Spinal cord (tissue), 10 donors: Measurements from ENCODE around the gene TMEM239. TPM values are rescaled to one million over a fixed set of nuclear protein-coding genes. Genes with fewer than 3 reads are reported as not detected.

Experiments used
- DNase-seq, 6 donors: peaks; one replicate each; pipeline versions ENCODE4 v3.0.0 to v3.0.0-alpha.2; 2013 to 2015; ENCODE audit warnings: low spot score in 6 of 6, low read depth in 4 of 6
- H3K27ac ChIP-seq: one replicate; pipeline ENCODE4 v1.5.1; 2013; ENCODE audit warnings: low read depth, low read length, control low read depth
- H3K27me3 ChIP-seq: one replicate; pipeline ENCODE4 v1.6.1; 2013; ENCODE audit warnings: low read length; ENCODE audit not compliant: control insufficient read depth, insufficient read depth
- H3K36me3 ChIP-seq: one replicate; pipeline ENCODE4 v1.6.1; 2013; ENCODE audit warnings: low read length; ENCODE audit not compliant: control insufficient read depth, insufficient read depth
- H3K4me1 ChIP-seq: one replicate; pipeline ENCODE4 v1.6.1; 2013; ENCODE audit warnings: low read length; ENCODE audit not compliant: control insufficient read depth, insufficient read depth
- H3K4me3 ChIP-seq: one replicate; pipeline ENCODE4 v1.5.1; 2013; ENCODE audit warnings: low read depth, low read length, control low read depth
- H3K9me3 ChIP-seq: one replicate; pipeline ENCODE4 v1.6.1; 2013; ENCODE audit warnings: low read length; ENCODE audit not compliant: control insufficient read depth, insufficient read depth
- WGBS: methylation state at CpG from one replicate; pipeline ENCODE4 v1.1.5; 2013; ENCODE audit warnings: missing lambda C conversion rate; ENCODE audit not compliant: insufficient coverage; 5-methylcytosine and 5-hydroxymethylcytosine counted together
- polyA plus RNA-seq, 2 donors: library from polyadenylated mRNA; unstranded; fragments of 120-200 nt; gene quantifications; one replicate each; pipeline ENCODE4 v1.2.1, GENCODE V29; 2013; ENCODE audit not compliant: insufficient read length in 2 of 2
- total RNA-seq, 2 donors: library from RNA; depleted of rRNA in 1 of 2; stranded (reverse); fragments of 120-200 nt in 1 of 2; fragments of >200 nt in 1 of 2; gene quantifications; one replicate each; pipeline versions ENCODE4 v1.2.3 to v1.2.4, GENCODE V29; 2013 to 2014
- donor health status: healthy.

Gene TMEM239
- total and polyA plus RNA-seq, 4 donors: not detected

GRCh38 chr20:2799271-2799670, 16.9 kb upstream of the TMEM239 start:
- Histone ChIP-seq H3K27me3 (peaks cover 45% of the 10 kb centered on the region), H3K9me3 (no peaks in the 10 kb centered on the region), H3K4me3 (peak overlapping the region; percentile 67), H3K4me1 (peaks cover 25% of the 10 kb centered on the region), H3K36me3 (peaks cover 38% of the 10 kb centered on the region), H3K27ac (peak overlapping the region; percentile 67)
- WGBS: 35% methylated on average over 9 of the region's 9 CpGs
- no peak for DNase-seq

GRCh38 chr20:2799688-2800520, 16.3 kb upstream of the TMEM239 start:
- DNase-seq: peak in 4 of 6 donors; percentile 5 to 77 (median 48)
- Histone ChIP-seq H3K9me3 (no peaks in the 10 kb centered on the region), H3K4me3 (peak overlapping the region; percentile 67), H3K4me1 (peaks cover 27% of the 10 kb centered on the region), H3K36me3 (peaks cover 38% of the 10 kb centered on the region), H3K27ac (peak overlapping the region; percentile 67), H3K27me3 (peaks cover 51% of the 10 kb centered on the region)
- WGBS: under 1% methylated on average over 58 of the region's 61 CpGs

GRCh38 chr20:2800521-2801285, 15.5 kb upstream of the TMEM239 start, which contains the start of gene CPXM1:
TSS of gene CPXM1 (minus strand) at chr20:2800627. CDS start at chr20:2800572, 55 bp downstream.
- 2% methylated on average over 39 of the region's 52 CpGs for WGBS
- peak within 1 kb of the TSS; percentile 67 for H3K4me3 ChIP-seq
- H3K4me1 ChIP-seq: peaks cover 35% of the 10 kb centered on the region
- no peaks in the 10 kb centered on the region for H3K9me3 ChIP-seq
- peak in 3 of 6 donors; percentile 4 to 64 (median 59) for DNase-seq
- peaks cover 59% of the 10 kb centered on the region for H3K27me3 ChIP-seq
- peaks cover 30% of the 10 kb centered on the region for H3K36me3 ChIP-seq
- H3K27ac ChIP-seq: peak within 1 kb of the TSS; percentile 67

- peaks cover 36% of the 10 kb centered on the region for H3K4me1 ChIP-seq
- DNase-seq: no peak
- H3K4me3 ChIP-seq: no peak overlapping the region
- H3K36me3 ChIP-seq: peaks cover 24% of the 10 kb centered on the region
- H3K27me3 ChIP-seq: peaks cover 65% of the 10 kb centered on the region
- H3K9me3 ChIP-seq: no peaks in the 10 kb centered on the region
- 10% methylated on average over 11 of the region's 13 CpGs for WGBS
- H3K27ac ChIP-seq: no peak overlapping the region
These were observed 14.9 kb upstream of the TMEM239 start for GRCh38 chr20:2801286-2801728.

GRCh38 chr20:2804041-2804828, 11.9 kb upstream of the TMEM239 start:
- peaks cover 1% of the 10 kb centered on the region for H3K36me3 ChIP-seq
- H3K9me3 ChIP-seq: no peaks in the 10 kb centered on the region
- peaks cover 75% of the 10 kb centered on the region for H3K27me3 ChIP-seq
- no peak overlapping the region for H3K4me3 ChIP-seq
- no peak overlapping the region for H3K27ac ChIP-seq
- DNase-seq: no peak
- peaks cover 27% of the 10 kb centered on the region for H3K4me1 ChIP-seq
- WGBS: 54% methylated on average over 15 of the region's 16 CpGs

GRCh38 chr20:2804852-2805688, 11.1 kb upstream of the TMEM239 start:
- no peak overlapping the region for H3K27ac ChIP-seq
- H3K4me3 ChIP-seq: no peak overlapping the region
- DNase-seq: no peak
- peaks cover 19% of the 10 kb centered on the region for H3K4me1 ChIP-seq
- H3K27me3 ChIP-seq: peaks cover 71% of the 10 kb centered on the region
- H3K36me3 ChIP-seq: no peaks in the 10 kb centered on the region
- 9% methylated on average over 46 of the region's 49 CpGs for WGBS
- H3K9me3 ChIP-seq: no peaks in the 10 kb centered on the region

GRCh38 chr20:2805689-2806350, 10.3 kb upstream of the TMEM239 start:
- Histone ChIP-seq H3K9me3 (no peaks in the 10 kb centered on the region), H3K4me1 (peaks cover 17% of the 10 kb centered on the region), H3K4me3 (no peak overlapping the region), H3K27me3 (peaks cover 66% of the 10 kb centered on the region), H3K27ac (no peak overlapping the region), H3K36me3 (no peaks in the 10 kb centered on the region)
- 18% methylated on average over 15 of the region's 22 CpGs for WGBS
- no peak for DNase-seq

GRCh38 chr20:2806351-2806701, 9.8 kb upstream of the TMEM239 start:
- no peak for DNase-seq
- Histone ChIP-seq H3K4me1 (peaks cover 12% of the 10 kb centered on the region), H3K27me3 (peaks cover 61% of the 10 kb centered on the region), H3K36me3 (no peaks in the 10 kb centered on the region), H3K9me3 (no peaks in the 10 kb centered on the region), H3K27ac (no peak overlapping the region), H3K4me3 (no peak overlapping the region)
- 29% methylated on average over 1 of the region's 4 CpGs for WGBS
